ENCODE measurements around the gene RNF133.

RNF133 gene, protein sequence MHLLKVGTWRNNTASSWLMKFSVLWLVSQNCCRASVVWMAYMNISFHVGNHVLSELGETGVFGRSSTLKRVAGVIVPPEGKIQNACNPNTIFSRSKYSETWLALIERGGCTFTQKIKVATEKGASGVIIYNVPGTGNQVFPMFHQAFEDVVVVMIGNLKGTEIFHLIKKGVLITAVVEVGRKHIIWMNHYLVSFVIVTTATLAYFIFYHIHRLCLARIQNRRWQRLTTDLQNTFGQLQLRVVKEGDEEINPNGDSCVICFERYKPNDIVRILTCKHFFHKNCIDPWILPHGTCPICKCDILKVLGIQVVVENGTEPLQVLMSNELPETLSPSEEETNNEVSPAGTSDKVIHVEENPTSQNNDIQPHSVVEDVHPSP

DNA sequence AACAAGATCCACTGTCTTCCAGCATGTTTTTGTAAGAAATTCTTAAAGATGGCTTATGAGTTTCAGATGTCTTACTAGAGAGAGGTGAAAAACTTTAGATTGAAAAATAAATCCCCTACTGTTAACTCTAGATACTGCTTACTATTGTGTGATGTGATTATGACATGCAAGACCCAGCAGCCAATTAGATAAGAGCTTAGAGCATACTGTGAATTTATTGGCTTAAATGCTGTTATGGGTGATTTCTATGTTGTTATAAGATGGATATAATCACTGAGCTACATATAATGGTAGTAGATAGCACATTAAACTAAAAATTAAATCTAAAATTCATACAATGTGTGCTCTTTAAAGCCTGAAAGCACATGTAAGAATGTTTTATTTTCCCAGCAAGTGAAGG, at the start of gene RNF133:
Gene RNF133, minus strand, starts transcription at position 101 of the 400 bp plus-strand sequence. CDS start 199 bp downstream, outside the sequence.
- DNase-seq (ENCODE audit: low read depth in 2 of 3, low spot score in 2 of 3), result no peak

GRCh38 chr7:122748195-122748594, 49.3 kb upstream of the RNF133 start:
- DNase-seq (ENCODE audit: low read depth in 2 of 3, low spot score in 2 of 3), result no peak

DNA sequence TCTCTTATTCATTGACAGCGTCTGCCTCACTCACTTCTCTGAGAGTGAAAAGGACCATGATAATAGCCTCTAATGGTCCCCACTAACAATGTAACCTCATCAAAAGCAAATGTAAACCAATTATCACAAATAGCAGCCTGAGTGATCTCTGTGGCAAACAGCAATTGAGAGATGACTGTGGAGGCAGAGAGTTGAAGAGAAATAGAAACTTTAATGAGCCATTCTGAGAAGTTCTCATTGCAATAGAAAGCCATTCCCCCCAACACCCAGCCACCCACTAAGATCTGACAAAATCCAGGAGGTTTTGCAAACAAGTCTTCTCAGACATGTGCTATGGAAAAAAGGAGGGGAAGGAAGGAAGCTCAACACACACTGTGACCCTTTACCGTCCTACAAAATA, 48.0 kb upstream of the RNF133 start:
- DNase-seq (ENCODE audit: low read depth in 2 of 3, low spot score in 2 of 3), result no peak

GRCh38 chr7:122743211-122743610, 44.3 kb upstream of the RNF133 start:
- no peak for DNase-seq (ENCODE audit: low read depth in 2 of 3, low spot score in 2 of 3)

DNA sequence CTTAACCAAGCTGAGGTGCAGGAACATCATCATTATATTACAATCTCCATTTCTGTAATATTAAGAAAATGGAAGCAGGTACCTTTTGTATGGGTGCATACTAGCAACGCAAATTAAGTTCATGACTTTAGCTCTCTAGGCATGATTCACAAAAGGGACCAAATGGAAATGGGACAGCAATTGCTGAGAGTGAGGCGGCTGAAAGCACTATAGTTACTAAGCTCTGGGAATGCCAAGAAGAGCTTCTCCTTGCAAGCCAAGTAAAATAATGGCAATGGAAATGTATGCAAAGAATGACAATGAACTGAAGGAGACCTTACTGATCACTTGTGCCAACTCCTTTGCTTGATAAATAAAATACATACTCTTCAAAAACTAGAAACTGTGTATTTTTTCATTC, 40.0 kb upstream of the RNF133 start:
- DNase-seq (ENCODE audit: low read depth in 2 of 3, low spot score in 2 of 3), result no peak

DNA sequence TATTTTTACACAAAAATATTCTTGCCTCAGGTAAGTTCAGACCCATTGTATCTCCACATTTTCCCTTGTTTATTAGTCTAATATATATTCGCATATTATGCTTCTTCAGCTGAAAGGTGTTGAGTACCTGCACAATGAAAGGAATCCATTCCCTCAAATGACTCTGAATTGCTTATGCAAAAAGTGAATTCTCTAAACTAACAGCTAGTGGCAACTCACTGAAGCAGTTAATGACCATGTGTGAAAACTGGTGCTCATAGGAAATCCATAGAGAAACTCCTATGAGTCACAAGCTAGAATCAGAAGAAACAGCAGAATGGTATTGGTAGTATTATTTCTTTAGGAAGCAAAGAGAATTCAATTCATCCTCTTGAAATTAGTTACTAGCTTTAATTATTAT, 37.3 kb upstream of the RNF133 start:
- no peak for DNase-seq (ENCODE audit: low read depth in 2 of 3, low spot score in 2 of 3)

DNA sequence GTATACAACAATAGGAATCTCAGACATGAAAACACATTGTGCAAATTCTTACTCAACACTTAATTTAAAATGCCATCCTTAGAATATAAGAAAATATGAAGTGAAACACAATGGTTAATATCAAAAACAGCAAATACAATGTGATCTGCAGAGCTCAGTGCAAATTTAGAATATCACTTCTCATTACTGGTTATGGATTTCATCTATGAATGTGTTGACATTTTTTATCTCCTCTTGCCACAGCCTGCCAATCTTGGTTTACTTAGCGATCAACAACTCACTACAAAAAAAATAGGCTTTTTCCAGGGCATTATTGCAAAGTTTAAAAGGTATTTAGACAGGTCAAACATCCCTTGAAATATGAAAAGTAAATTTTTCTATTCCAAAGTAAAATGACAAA, 28.8 kb upstream of the RNF133 start:
- no peak for DNase-seq (ENCODE audit: low read depth in 2 of 3, low spot score in 2 of 3)

GRCh38 chr7:122727354-122727753, 28.4 kb upstream of the RNF133 start:
- no peak for DNase-seq (ENCODE audit: low read depth in 2 of 3, low spot score in 2 of 3)

- no peak for DNase-seq (ENCODE audit: low read depth in 2 of 3, low spot score in 2 of 3)
Measured at GRCh38 chr7:122726881-122727280, 28.0 kb upstream of the RNF133 start.

- no peak for DNase-seq (ENCODE audit: low read depth in 2 of 3, low spot score in 2 of 3)
Measured at GRCh38 chr7:122724366-122724765, 25.4 kb upstream of the RNF133 start.

GRCh38 chr7:122719010-122719578, 20.2 kb upstream of the RNF133 start:
- DNase-seq (ENCODE audit: low read depth in 2 of 3, low spot score in 2 of 3), result no peak

- DNase-seq (ENCODE audit: low read depth in 2 of 3, low spot score in 2 of 3), result no peak
Measured at GRCh38 chr7:122717356-122718089, 18.6 kb upstream of the RNF133 start.

- no peak for DNase-seq (ENCODE audit: low read depth in 2 of 3, low spot score in 2 of 3)
Measured at GRCh38 chr7:122715183-122715582, 16.3 kb upstream of the RNF133 start.

DNA sequence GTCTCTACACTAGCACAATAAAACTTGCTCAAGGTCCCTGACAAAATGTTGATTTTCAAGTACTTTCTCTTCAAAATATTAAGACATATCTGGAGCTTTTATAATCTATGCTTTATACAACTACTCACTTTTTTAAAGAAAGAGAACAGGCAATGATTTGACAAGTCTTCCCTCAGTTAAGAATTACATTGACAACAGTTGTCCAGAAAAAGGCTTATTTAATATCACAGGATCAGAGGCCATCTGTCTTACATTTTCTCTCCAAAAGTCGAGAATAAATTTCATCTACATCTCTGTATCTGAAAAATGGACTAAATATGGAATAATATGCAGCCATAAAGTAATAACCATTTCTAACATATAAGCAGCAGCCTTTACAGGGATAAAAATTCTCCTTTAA, 12.0 kb upstream of the RNF133 start:
- no peak for DNase-seq (ENCODE audit: low read depth in 2 of 3, low spot score in 2 of 3)

GRCh38 chr7:122709930-122710646, 11.2 kb upstream of the RNF133 start:
- DNase-seq (ENCODE audit: low read depth in 2 of 3, low spot score in 2 of 3), result no peak

DNA sequence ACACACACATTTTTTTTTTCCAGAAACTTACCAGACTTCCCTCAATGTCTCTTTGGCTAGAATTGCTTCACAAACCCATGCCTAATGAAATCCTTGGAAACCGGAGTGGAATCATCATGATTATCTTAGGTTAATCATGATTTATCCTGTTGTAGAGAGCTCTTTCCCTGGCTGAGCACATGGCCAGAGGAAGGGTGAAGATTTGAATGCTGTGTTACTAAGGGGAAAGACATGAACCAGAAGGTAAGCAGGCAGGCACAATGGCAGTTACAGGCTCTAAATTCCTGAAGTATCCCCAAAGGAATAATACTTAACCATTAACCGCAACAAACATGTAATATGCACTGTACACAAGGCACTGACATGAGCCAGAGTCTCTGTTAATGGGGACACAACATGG, 7.9 kb upstream of the RNF133 start:
- no peak for DNase-seq (ENCODE audit: low read depth in 2 of 3, low spot score in 2 of 3)

DNA sequence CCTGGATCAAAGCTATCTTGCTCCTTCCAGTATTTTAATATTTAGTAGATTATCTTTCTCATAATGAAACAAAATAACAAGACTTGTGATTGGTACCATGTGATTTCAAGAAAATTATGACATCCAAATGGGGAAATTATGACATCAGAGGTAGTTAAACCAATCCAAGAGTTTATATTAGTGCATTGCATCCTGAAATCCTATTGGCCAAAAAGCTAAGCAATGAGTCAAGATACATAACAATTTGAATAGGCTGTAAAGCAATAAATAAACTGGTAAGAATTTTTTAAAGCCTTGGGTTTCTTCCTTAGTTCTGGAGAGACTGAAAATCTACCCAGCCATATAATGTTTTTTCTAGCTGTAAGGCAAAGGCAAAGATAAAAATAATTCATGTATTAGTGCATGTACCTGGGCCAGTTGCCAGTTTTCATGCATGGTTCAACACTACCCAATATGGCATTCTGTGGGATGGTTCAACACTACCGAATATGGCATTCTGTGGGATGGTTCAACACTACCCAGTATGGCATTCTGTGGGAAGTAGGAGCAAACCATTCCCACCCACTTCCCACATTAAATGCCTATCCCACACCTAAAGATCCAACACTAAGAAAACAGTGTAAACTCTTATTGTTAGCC, 4.1 kb upstream of the RNF133 start, which contains the start of gene RNF148:
Gene RNF148, minus strand, starts transcription at position 51 of the 639 bp plus-strand sequence. CDS start 172 bp downstream, outside the sequence.
- DNase-seq (ENCODE audit: low read depth in 2 of 3, low spot score in 2 of 3), result no peak

GRCh38 chr7:122695816-122696215, 3.1 kb downstream of the RNF133 start:
- DNase-seq (ENCODE audit: low read depth in 2 of 3, low spot score in 2 of 3), result no peak

DNA sequence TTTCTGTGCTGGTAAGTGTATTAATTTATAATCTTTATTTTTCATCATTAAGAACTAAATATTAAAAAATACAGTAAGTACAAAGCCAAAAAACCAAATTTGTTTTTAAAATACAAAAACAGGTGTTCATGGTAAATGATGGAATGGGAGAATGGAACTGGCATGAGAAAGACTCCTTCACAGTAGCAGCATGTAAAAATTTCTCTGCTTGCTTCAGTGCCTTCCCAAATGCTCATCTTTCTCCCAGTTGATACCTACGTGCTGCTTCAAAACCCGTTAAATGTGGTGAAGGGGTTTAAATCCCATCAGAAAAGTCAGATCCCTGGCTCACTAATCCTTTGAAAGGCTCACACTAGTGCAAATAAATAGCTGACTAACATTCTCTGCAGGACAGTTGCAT, 4.2 kb downstream of the RNF133 start:
- DNase-seq (ENCODE audit: low read depth in 2 of 3, low spot score in 2 of 3), result no peak

DNA sequence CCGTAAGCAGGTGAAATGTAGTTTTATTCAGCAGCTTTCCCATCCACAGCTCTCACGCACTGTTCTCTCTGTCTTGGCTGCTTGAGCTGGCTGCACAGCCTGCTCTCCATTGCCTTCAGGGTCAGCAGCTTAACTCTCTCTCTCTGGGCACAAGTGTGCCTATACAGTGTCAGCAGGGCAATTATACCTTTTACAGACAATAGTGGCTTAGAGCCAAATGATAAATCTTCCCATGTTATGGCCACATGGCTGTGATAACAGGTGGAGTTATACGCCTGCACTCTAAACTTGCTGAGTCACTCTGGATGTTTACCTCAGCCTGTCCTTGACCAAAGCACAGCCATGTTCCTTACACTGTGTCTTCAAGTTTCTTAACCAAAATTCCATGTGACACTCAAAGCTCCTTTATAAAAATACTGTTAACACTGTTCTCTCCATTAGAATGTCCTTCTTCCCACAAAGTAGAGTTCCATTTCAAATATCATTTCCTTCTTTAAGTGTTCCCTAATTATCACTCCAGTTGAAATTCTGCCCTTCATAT, 6.1 kb downstream of the RNF133 start:
- DNase-seq (ENCODE audit: low read depth in 2 of 3, low spot score in 2 of 3), result no peak
